HG03135 (cell line): ENCODE measurements around the gene COX7C.

Experiments
- ATAC-seq: cut with Tn5 transposase; IDR thresholded peaks from one replicate; pipeline ENCODE4 v1.9.1; 2021; ENCODE audit warnings: mild to moderate bottlenecking, moderate library complexity; ENCODE audit not compliant: unreplicated experiment

COX7C gene

GRCh38 chr5:86664173-86664572, 46.4 kb downstream of the COX7C start:
- ATAC-seq, result no peak

DNA sequence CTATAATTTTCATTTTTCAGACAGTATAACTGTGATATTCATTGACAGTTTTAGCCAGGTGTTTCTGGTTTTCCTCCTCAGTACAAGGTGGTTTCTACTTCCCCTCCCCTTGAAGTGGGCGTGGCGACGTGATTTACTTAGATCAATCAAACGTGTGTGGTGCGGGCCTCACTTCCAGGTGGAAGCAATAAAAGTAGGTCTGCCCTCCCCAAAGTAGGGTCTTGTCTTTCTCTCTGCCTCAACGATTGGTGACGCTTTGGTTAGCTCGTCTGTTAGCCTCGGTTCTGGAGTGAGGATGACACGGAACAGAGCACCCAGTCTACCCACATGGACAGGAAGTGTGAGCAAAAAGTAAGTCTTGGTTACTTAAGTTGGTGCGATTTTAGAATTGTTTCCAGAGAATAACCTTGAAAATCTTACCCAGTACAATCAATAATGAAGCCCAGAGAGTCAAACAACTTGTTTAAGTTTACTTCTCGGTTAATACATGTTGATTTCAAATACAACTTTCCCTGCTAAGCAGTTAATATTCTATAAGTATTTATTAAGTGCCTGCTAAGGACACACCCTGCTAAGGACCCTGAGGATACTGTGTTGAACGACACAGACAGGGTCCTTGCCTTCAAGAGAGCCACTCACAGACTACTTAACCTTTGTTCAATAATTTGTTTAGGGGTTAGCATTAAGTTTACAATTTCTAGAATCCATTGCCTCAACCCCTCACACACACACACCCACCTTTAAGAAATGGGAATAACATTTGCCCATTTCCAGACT, 48.4 kb downstream of the COX7C start:
- no peak for ATAC-seq

DNA sequence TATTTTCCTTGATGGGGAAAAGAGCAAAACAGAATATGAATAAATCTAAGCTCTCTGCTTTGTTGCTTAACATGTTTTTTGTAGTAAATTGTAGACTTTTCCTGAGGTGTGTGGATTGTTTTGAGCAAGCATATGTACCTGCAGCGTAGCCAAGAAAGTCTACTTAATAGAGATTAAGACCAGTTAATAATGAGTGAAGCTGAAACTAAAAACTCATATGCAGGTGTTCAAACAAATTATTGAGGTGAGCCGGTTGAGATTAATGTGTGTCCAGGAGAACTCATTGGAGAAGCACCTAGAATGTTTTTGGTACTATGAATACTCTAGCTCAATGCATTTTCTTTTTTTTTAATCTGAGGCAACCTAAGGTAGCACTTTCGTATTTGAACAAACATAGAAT, 49.2 kb downstream of the COX7C start:
- no peak for ATAC-seq
